ENCODE results near the gene NOSTRIN. TPM values are rescaled to one million over a fixed set of nuclear protein-coding genes. Genes with fewer than 3 reads are reported as not detected.
"Not testable (repeated sequence)": the region's sequence is repeated elsewhere in the genome, so short reads cannot be mapped to it uniquely, and the experiment has no call there.

Gene NOSTRIN
- total RNA-seq, 4 donors from 2014 or later = 40.0 to 91.6 (median 47.9) TPM

GRCh38 chr2:168790226-168790902 is 12.1 kb upstream of the NOSTRIN start:
- no peak overlapping the region for H3K27ac ChIP-seq
- TF ChIP-seq CTCF (IDR thresholded peaks at IDR 0.05) (no peak), POLR2A (IDR thresholded peaks at IDR 0.05) (no peak), EP300 (IDR thresholded peaks at IDR 0.05; ENCODE audit: low read depth) (no peak), POLR2AphosphoS5 (IDR thresholded peaks at IDR 0.05) (no peak)
- in situ Hi-C loops (cut with MboI; ENCODE audit: low pct_ligation_motif_present in 1 of 4, low pct_unique_long_range_greater_than_20kb in 1 of 4, low sequenced_read_pairs in 3 of 4) = no loop called here
- 78 to 82% methylated on average over 5 of the region's 5 CpGs for WGBS, 2 donors (ENCODE audit: low coverage in 1 of 2)
- intact Hi-C loops (cut with DNase I; ENCODE audit: low total_unique reads) = no loop called here
- no peak for DNase-seq
- H3K4me1 ChIP-seq = no peaks in the 10 kb centered on the region
- H3K4me3 ChIP-seq = no peak overlapping the region
- H3K9me3 ChIP-seq = no peaks in the 10 kb centered on the region
- no peaks in the 10 kb centered on the region for H3K27me3 ChIP-seq
- H3K36me3 ChIP-seq = no peaks in the 10 kb centered on the region

GRCh38 chr2:168791140-168791539 is 11.3 kb upstream of the NOSTRIN start:
- H3K9me3 ChIP-seq; H3K36me3 ChIP-seq; H3K27ac ChIP-seq; DNase-seq; H3K4me3 ChIP-seq; in situ Hi-C loops (cut with MboI; ENCODE audit: low pct_ligation_motif_present in 1 of 4, low pct_unique_long_range_greater_than_20kb in 1 of 4, low sequenced_read_pairs in 3 of 4); H3K4me1 ChIP-seq; intact Hi-C loops (cut with DNase I; ENCODE audit: low total_unique reads); H3K27me3 ChIP-seq: not testable (repeated sequence)
- 66 to 67% methylated on average over 2 of the region's 2 CpGs for WGBS, 2 donors (ENCODE audit: low coverage in 1 of 2)

GRCh38 chr2:168793596-168793995 is 8.8 kb upstream of the NOSTRIN start:
- Histone ChIP-seq H3K9me3 (no peaks in the 10 kb centered on the region), H3K4me1 (peaks cover 0 to 12% (median 6%) of the 10 kb centered on the region in 4 donors), H3K36me3 (no peaks in the 10 kb centered on the region), H3K27me3 (no peaks in the 10 kb centered on the region), H3K27ac (no peak overlapping the region), H3K4me3 (no peak overlapping the region)
- TF ChIP-seq POLR2AphosphoS5 (IDR thresholded peaks at IDR 0.05) (no peak), POLR2A (IDR thresholded peaks at IDR 0.05) (no peak), CTCF (IDR thresholded peaks at IDR 0.05) (no peak), EP300 (IDR thresholded peaks at IDR 0.05; ENCODE audit: low read depth) (no peak)
- no peak for DNase-seq
- intact Hi-C loops (cut with DNase I; ENCODE audit: low total_unique reads) = no loop called here
- in situ Hi-C loops (cut with MboI; ENCODE audit: low pct_ligation_motif_present in 1 of 4, low pct_unique_long_range_greater_than_20kb in 1 of 4, low sequenced_read_pairs in 3 of 4) = no loop called here
- 48 to 60% methylated on average over 2 of the region's 2 CpGs for WGBS, 2 donors (ENCODE audit: low coverage in 1 of 2)

- TF ChIP-seq EP300 (IDR thresholded peaks at IDR 0.05; ENCODE audit: low read depth) = no peak
- TF ChIP-seq POLR2A (IDR thresholded peaks at IDR 0.05) = no peak
- TF ChIP-seq CTCF (IDR thresholded peaks at IDR 0.05) = no peak
- TF ChIP-seq POLR2AphosphoS5 (IDR thresholded peaks at IDR 0.05) = no peak
- in situ Hi-C loops (cut with MboI; ENCODE audit: low pct_ligation_motif_present in 1 of 4, low pct_unique_long_range_greater_than_20kb in 1 of 4, low sequenced_read_pairs in 3 of 4) = no loop called here
- Histone ChIP-seq H3K36me3 (no peaks in the 10 kb centered on the region), H3K4me3 (no peak overlapping the region), H3K4me1 (peaks cover 0 to 21% (median 11%) of the 10 kb centered on the region in 4 donors), H3K27me3 (no peaks in the 10 kb centered on the region), H3K27ac (no peak overlapping the region), H3K9me3 (no peaks in the 10 kb centered on the region)
- 50 to 55% methylated on average over 1 of the region's 1 CpG for WGBS, 2 donors (ENCODE audit: low coverage in 1 of 2)
- DNase-seq = no peak
- intact Hi-C loops (cut with DNase I; ENCODE audit: low total_unique reads) = no loop called here
Measured at GRCh38 chr2:168794968-168795367, 7.5 kb upstream of the NOSTRIN start.
